Transverse colon (tissue), 4 donors: ENCODE data around the gene NRF1. TPM values are rescaled to one million over a fixed set of nuclear protein-coding genes. Genes with fewer than 3 reads are reported as not detected.

Experiments used
- DNase-seq: peaks from one replicate; pipeline ENCODE4 v3.0.0-alpha.2; 2019
- H3K27ac ChIP-seq, 4 donors: fragments of 200-600 bp; sonication (generic); 2 replicates each; pipeline ENCODE4 v1.5.1; 2016 to 2018; ENCODE audit warnings: inconsistent platforms in 4 of 4
- H3K27me3 ChIP-seq: fragments of 200-600 bp; sonication (generic); 2 replicates; pipeline ENCODE4 v1.5.1; 2017; ENCODE audit warnings: inconsistent platforms
- H3K36me3 ChIP-seq, 4 donors: fragments of 200-600 bp; sonication (generic); 2 replicates each; pipeline ENCODE4 v1.5.1; 2017 to 2019; ENCODE audit warnings: inconsistent platforms in 4 of 4
- H3K4me1 ChIP-seq, 4 donors: fragments of 200-600 bp; sonication (generic); 2 replicates each; pipeline ENCODE4 v1.5.1; 2017 to 2020; ENCODE audit warnings: inconsistent platforms in 4 of 4
- H3K4me3 ChIP-seq, 4 donors: fragments of 200-600 bp; sonication (generic); 1 replicate in 1 of 4; 2 replicates in 3 of 4; pipeline versions ENCODE4 v1.5.1 to v1.6.1; 2017 to 2019; ENCODE audit warnings: inconsistent platforms in 4 of 4
- H3K9me3 ChIP-seq, 2 donors: fragments of 200-600 bp; sonication (generic); 2 replicates each; pipeline ENCODE4 v1.5.1; 2017 to 2019; ENCODE audit warnings: inconsistent platforms in 2 of 2
- EP300 ChIP-seq: sonication (generic); formaldehyde crosslinking; IDR thresholded peaks from one replicate; pipeline ENCODE4 v1.6.1; 2017; ENCODE audit warnings: antibody characterized with exemption, low read depth
- POLR2A ChIP-seq: fragments of 450-650 bp; IDR thresholded peaks from one replicate; pipeline ENCODE4 v1.6.1; 2016; ENCODE audit warnings: antibody characterized with exemption, mild to moderate bottlenecking, moderate library complexity
- POLR2AphosphoS5 ChIP-seq, 3 donors: sonication (generic); formaldehyde crosslinking; IDR thresholded peaks; one replicate each; pipeline ENCODE4 v1.6.1; 2016; ENCODE audit warnings: antibody characterized with exemption in 3 of 3
- WGBS, 2 donors: methylation state at CpG; one replicate each; pipeline ENCODE4 v1.1.5; 2018; ENCODE audit warnings: low coverage in 1 of 2; 5-methylcytosine and 5-hydroxymethylcytosine counted together
- in situ Hi-C, 4 donors: fragments of 200-750 bp; cut with MboI; loops; one replicate each; pipeline versions ENCODE4 v1.15.0 to v1.15.1; 2017; ENCODE audit warnings: low sequenced_read_pairs in 3 of 4, low pct_ligation_motif_present in 1 of 4, low pct_unique_long_range_greater_than_20kb in 1 of 4
- intact Hi-C: fragments of 100-400 bp; cut with DNase I; formaldehyde crosslinking; loops from one replicate; pipeline ENCODE4 v1.15.1; 2023; ENCODE audit warnings: low total_unique reads
- total RNA-seq, 4 donors: library from RNA; depleted of rRNA; stranded (reverse); fragments of >200 nt; gene quantifications; one replicate each; pipeline ENCODE4 v1.1.0, GENCODE V29; 2016
- TF ChIP-seq, protein P1 (sequence below), 5 experiments: fragments of 200-600 bp in 3 of 5; fragments of 450-650 bp in 2 of 5; sonication (generic) in 3 of 5; IDR thresholded peaks; 1 replicate in 2 of 5; 2 replicates in 3 of 5; pipeline ENCODE4 v1.5.1; 2016 to 2017; ENCODE audit warnings: antibody characterized with exemption in 5 of 5, inconsistent platforms in 3 of 5, mild to moderate bottlenecking in 2 of 5, moderate library complexity in 1 of 5

The NRF1 gene
- total RNA-seq, 4 donors from 2014 or later = 11.6 to 21.5 (median 15.3) TPM

DNA sequence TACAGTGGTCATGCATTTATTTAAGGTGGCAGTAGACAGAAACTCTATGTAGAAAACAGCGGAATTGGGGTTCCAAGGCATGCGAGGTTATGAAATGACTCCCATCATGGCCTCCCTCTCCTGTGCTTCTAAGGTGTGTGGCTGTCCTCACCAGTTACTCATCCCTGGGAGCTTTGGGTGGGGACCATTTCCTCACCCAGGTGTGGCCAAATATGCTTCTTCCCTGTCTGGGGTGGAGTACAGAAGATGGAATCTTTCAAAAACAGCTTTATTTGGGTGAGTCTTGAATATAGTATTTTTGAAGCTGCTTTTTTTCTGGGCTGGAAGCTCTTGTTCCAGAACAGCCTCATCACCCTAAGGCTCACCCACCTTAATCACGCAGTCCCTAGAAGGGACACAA lies 139.0 kb downstream of the NRF1 start:
- in situ Hi-C loops = no loop called here
- H3K4me3 ChIP-seq = no peak overlapping the region
- no peaks in the 10 kb centered on the region for H3K27me3 ChIP-seq
- H3K36me3 ChIP-seq = peaks cover 0 to 8% (median 0%) of the 10 kb centered on the region in 4 donors
- TF ChIP-seq EP300 = no peak
- TF ChIP-seq POLR2A = no peak
- no peak for TF ChIP-seq POLR2AphosphoS5 (IDR thresholded peaks at IDR 0.05)
- TF ChIP-seq, protein P1, sequence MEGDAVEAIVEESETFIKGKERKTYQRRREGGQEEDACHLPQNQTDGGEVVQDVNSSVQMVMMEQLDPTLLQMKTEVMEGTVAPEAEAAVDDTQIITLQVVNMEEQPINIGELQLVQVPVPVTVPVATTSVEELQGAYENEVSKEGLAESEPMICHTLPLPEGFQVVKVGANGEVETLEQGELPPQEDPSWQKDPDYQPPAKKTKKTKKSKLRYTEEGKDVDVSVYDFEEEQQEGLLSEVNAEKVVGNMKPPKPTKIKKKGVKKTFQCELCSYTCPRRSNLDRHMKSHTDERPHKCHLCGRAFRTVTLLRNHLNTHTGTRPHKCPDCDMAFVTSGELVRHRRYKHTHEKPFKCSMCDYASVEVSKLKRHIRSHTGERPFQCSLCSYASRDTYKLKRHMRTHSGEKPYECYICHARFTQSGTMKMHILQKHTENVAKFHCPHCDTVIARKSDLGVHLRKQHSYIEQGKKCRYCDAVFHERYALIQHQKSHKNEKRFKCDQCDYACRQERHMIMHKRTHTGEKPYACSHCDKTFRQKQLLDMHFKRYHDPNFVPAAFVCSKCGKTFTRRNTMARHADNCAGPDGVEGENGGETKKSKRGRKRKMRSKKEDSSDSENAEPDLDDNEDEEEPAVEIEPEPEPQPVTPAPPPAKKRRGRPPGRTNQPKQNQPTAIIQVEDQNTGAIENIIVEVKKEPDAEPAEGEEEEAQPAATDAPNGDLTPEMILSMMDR (IDR thresholded peaks at IDR 0.05) = no peak
- no peak overlapping the region for H3K27ac ChIP-seq
- H3K4me1 ChIP-seq = no peaks in the 10 kb centered on the region
- WGBS, 2 donors = 96% methylated on average over 3 of the region's 3 CpGs; no CpG with 5 or more reads in 1 of the 2 donors
- DNase-seq = no peak
- no peaks in the 10 kb centered on the region for H3K9me3 ChIP-seq
- intact Hi-C loops = no loop called here

DNA sequence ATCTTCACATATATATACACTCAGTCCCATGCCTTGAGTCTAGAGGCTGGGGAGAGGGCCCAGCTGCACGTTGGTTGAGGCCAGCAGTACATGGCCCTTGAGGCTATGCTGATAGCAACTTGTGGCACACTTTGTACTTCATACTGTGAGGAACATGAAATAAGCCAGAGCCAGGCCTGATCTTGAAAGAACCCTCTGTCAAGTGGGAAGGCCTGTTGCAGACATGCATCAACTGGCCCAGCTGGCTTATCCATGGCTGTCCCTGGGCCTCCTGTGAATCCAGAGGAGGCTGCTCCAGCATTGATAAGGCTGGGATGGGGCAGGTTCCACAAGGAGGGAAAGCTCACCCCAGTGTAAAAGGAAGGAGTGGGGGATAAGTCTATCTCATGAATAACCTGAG lies 140.4 kb downstream of the NRF1 start:
- in situ Hi-C loops (no loop called here), intact Hi-C loops (no loop called here)
- TF ChIP-seq POLR2AphosphoS5 (IDR thresholded peaks at IDR 0.05) (no peak), EP300 (no peak), POLR2A (no peak)
- TF ChIP-seq, protein P1 (IDR thresholded peaks at IDR 0.05) = no peak

DNA sequence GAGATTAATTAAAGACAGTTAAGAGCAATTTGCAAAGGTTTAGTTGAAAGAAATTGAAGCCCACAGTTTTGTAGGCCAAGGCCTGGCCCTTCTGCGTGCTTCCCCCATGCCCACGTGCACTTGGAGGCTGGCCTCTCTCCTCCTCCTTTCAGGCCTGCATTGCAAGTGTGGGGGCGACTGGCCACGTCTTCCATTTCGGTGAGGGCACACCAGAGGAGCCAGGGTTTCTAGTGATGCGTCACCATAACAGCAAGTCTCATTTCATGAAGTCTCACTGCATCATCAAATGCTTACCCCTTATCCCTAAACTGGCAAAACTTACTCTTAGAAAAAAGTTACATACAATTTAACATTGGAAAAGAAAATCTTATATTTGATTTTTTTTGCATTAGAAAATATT lies 141.2 kb downstream of the NRF1 start:
- Histone ChIP-seq H3K27ac (no peak overlapping the region), H3K9me3 (no peaks in the 10 kb centered on the region), H3K4me1 (no peaks in the 10 kb centered on the region), H3K4me3 (no peak overlapping the region), H3K36me3 (peaks cover 0 to 14% (median 4%) of the 10 kb centered on the region in 4 donors), H3K27me3 (no peaks in the 10 kb centered on the region)
- 90 to 91% methylated on average over 2 to 6 of the region's 6 CpGs for WGBS, 2 donors
- no peak for TF ChIP-seq POLR2AphosphoS5 (IDR thresholded peaks at IDR 0.05)
- TF ChIP-seq EP300 = no peak
- TF ChIP-seq POLR2A = no peak
- TF ChIP-seq, protein P1 (IDR thresholded peaks at IDR 0.05) = no peak
- intact Hi-C loops = no loop called here
- DNase-seq = no peak
- in situ Hi-C loops = no loop called here

More for the DNA sequence above, 140.4 kb downstream of the NRF1 start:
- WGBS, 2 donors = 89% methylated on average over 1 of the region's 1 CpG; no CpG with 5 or more reads in 1 of the 2 donors
- Histone ChIP-seq H3K9me3 (no peaks in the 10 kb centered on the region), H3K4me3 (no peak overlapping the region), H3K36me3 (peaks cover 0 to 14% (median 4%) of the 10 kb centered on the region in 4 donors), H3K27me3 (no peaks in the 10 kb centered on the region), H3K4me1 (no peaks in the 10 kb centered on the region), H3K27ac (no peak overlapping the region)
- no peak for DNase-seq

DNA sequence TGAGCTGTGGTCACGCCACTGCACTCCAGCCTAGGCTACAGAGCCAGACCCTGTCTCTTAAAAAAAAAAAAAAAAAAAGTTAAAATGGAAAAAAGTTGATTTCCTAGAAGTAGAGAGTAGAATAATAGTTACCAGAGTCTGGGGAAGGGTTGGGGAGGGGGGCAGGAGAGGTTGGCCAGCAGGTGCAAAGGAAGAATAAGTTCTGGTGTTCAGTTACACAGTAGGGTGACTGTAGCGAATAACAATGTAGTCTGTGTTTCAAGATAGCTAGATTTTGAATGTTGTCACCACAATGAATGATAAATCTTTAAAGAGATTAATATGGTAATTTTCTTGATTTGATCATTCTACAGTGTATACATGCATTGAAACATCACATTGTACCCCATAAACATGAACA lies 142.9 kb downstream of the NRF1 start:
- DNase-seq = no peak
- Histone ChIP-seq H3K27me3 (no peaks in the 10 kb centered on the region), H3K36me3 (peaks cover 0 to 14% (median 4%) of the 10 kb centered on the region in 4 donors), H3K27ac (no peak overlapping the region), H3K9me3 (no peaks in the 10 kb centered on the region), H3K4me3 (no peak overlapping the region), H3K4me1 (no peaks in the 10 kb centered on the region)
- in situ Hi-C loops (no loop called here), intact Hi-C loops (no loop called here)
- WGBS, 2 donors = 96 to 100% methylated on average over 1 to 2 of the region's 2 CpGs
- TF ChIP-seq POLR2A = no peak
- TF ChIP-seq POLR2AphosphoS5 (IDR thresholded peaks at IDR 0.05) = no peak
- TF ChIP-seq EP300 = no peak
- TF ChIP-seq, protein P1 (IDR thresholded peaks at IDR 0.05) = no peak
